Hematopoietic multipotent progenitor cell treated with erythropoietin and hydrocortisone succinate and interleukin-3 and kit ligand, for 17 days (in vitro differentiated cells): ENCODE measurements around the gene C3.
A peak's percentile ranks its signal among the peaks of the same experiment; 100 is the strongest.
"Not testable (repeated sequence)": the region's sequence is repeated elsewhere in the genome, so short reads cannot be mapped to it uniquely, and the experiment has no call there.

Source experiments
- DNase-seq: peaks from one replicate; pipeline ENCODE4 v3.0.0-alpha.2; 2015; ENCODE audit warnings: low spot score

C3 gene

GRCh38 chr19:6712692-6713670 lies 7.5 kb downstream of the C3 start:
- DNase-seq = no peak

GRCh38 chr19:6712231-6712630 lies 8.2 kb downstream of the C3 start:
- DNase-seq = no peak

GRCh38 chr19:6711605-6712004 lies 8.8 kb downstream of the C3 start:
- no peak for DNase-seq

GRCh38 chr19:6711078-6711361 lies 9.4 kb downstream of the C3 start:
- no peak for DNase-seq

GRCh38 chr19:6710273-6711077 lies 10.0 kb downstream of the C3 start:
- no peak for DNase-seq

- no peak for DNase-seq
Measured at GRCh38 chr19:6709549-6709948, 10.9 kb downstream of the C3 start.

- not testable (repeated sequence) for DNase-seq
Measured at GRCh38 chr19:6708913-6709312, 11.5 kb downstream of the C3 start.

- DNase-seq = no peak
Measured at GRCh38 chr19:6708346-6708745, 12.1 kb downstream of the C3 start.

- no peak for DNase-seq
Measured at GRCh38 chr19:6707658-6708018, 12.8 kb downstream of the C3 start.

- DNase-seq = no peak
Measured at GRCh38 chr19:6707011-6707657, 13.3 kb downstream of the C3 start.

- no peak for DNase-seq
Measured at GRCh38 chr19:6706633-6706958, 13.9 kb downstream of the C3 start.

GRCh38 chr19:6705931-6706632 lies 14.4 kb downstream of the C3 start:
- DNase-seq = no peak

- DNase-seq = no peak
Measured at GRCh38 chr19:6700586-6701316, 19.7 kb downstream of the C3 start.

GRCh38 chr19:6699935-6700334 lies 20.5 kb downstream of the C3 start:
- DNase-seq = no peak

- no peak for DNase-seq
Measured at GRCh38 chr19:6697291-6697690, 23.2 kb downstream of the C3 start.

- DNase-seq = no peak
Measured at GRCh38 chr19:6696239-6696820, 24.1 kb downstream of the C3 start.

GRCh38 chr19:6694147-6694815 lies 26.2 kb downstream of the C3 start:
- DNase-seq = no peak

GRCh38 chr19:6693681-6694080 lies 26.8 kb downstream of the C3 start:
- peak; percentile 15 for DNase-seq

- DNase-seq = no peak
Measured at GRCh38 chr19:6693056-6693471, 27.4 kb downstream of the C3 start.

- no peak for DNase-seq
Measured at GRCh38 chr19:6692027-6692426, 28.4 kb downstream of the C3 start.

- DNase-seq = no peak
Measured at GRCh38 chr19:6691342-6691741, 29.1 kb downstream of the C3 start.
